OCI-LY3 (cell line): ENCODE measurements around the gene AHSG.

Experiments used
- H2AFZ ChIP-seq: fragments of 200-600, 300-600 bp; shearing (Covaris generic); 2 replicates; pipeline ENCODE4 v1.6.0; 2014; ENCODE audit warnings: antibody characterized with exemption, low read depth, low read length
- H3K27ac ChIP-seq: fragments of 200-600, 300-600 bp; sonication (generic); 2 replicates; pipeline ENCODE4 v1.5.1; 2014; ENCODE audit warnings: mild to moderate bottlenecking, low read length, moderate library complexity, mixed read lengths
- H3K27me3 ChIP-seq: fragments of 200-600, 300-600 bp; sonication (generic); 2 replicates; pipeline ENCODE4 v1.6.1; 2014; ENCODE audit warnings: low read depth, low read length, mixed read lengths
- H3K36me3 ChIP-seq: fragments of 200-600, 300-600 bp; sonication (generic); replicated peaks from 2 replicates; pipeline ENCODE3; 2014; ENCODE audit warnings: low read depth, low read length, mixed read lengths
- H3K4me1 ChIP-seq: fragments of 300-600, 200-600 bp; sonication (generic); 2 replicates; pipeline ENCODE4 v1.6.1; 2014; ENCODE audit warnings: low read length, mixed read lengths
- H3K4me2 ChIP-seq: fragments of 200-600, 300-600 bp; sonication (generic); 2 replicates; pipeline ENCODE4 v1.6.1; 2014; ENCODE audit warnings: low read length, mixed read lengths
- H3K4me3 ChIP-seq: fragments of 300-600, 200-600 bp; sonication (generic); 2 replicates; pipeline ENCODE4 v1.5.1; 2014; ENCODE audit warnings: antibody characterized with exemption, mild to moderate bottlenecking, low read length, moderate library complexity
- H3K79me2 ChIP-seq: fragments of 300-600, 200-600 bp; shearing (Covaris generic); 2 replicates; pipeline ENCODE4 v1.6.1; 2014; ENCODE audit warnings: mild to moderate bottlenecking, low read length, mixed read lengths
- H3K9ac ChIP-seq: fragments of 300-600, 200-600 bp; shearing (Covaris generic); 2 replicates; pipeline ENCODE4 v1.6.0; 2014; ENCODE audit warnings: mild to moderate bottlenecking, low read length, moderate library complexity
- H3K9me3 ChIP-seq: fragments of 200-600, 300-600 bp; shearing (Covaris generic); 2 replicates; pipeline ENCODE4 v1.6.1; 2014; ENCODE audit warnings: low read length, mixed read lengths; ENCODE audit not compliant: insufficient read depth
- H4K20me1 ChIP-seq: fragments of 200-600, 300-600 bp; sonication (generic); 2 replicates; pipeline ENCODE4 v1.6.1; 2016; ENCODE audit warnings: low read length, mixed read lengths; ENCODE audit not compliant: insufficient read depth
- EZH2phosphoT487 ChIP-seq: fragments of 200-600 bp; shearing (Covaris generic); IDR thresholded peaks from 2 replicates; pipeline ENCODE4 v1.6.1; 2018; ENCODE audit warnings: antibody characterized with exemption, mixed run types, low read depth
- TF ChIP-seq, protein P1 (sequence below): fragments of 200-600, 300-600 bp; sonication (generic); IDR thresholded peaks from 2 replicates; pipeline ENCODE4 v1.5.1; 2014; ENCODE audit warnings: antibody characterized with exemption, low read length, low read depth

The AHSG gene

DNA sequence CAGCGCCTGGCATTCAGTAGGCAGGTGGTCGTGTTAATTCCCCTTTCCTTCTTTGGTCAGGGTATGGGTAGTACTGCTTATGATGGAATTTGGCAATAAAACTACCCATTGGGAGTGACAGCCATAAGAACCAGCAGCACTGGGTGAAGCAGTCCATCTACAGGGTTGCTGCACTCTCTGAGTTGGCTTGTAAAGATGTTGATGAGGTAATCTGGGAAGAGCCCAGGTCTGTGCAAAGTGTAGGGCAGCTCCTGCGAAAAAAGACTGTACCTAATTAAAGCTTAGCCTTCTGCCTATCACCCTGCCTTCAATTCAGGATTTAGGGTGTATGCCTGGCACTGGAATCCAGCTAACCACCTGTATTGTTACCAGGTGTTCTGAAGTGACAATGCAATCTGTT lies 22.7 kb downstream of the AHSG start:
- Histone ChIP-seq H3K4me3 (no peak overlapping the region), H3K36me3 (no peaks in the 10 kb centered on the region), H3K79me2 (no peaks in the 10 kb centered on the region), H3K27me3 (peaks cover 17% of the 10 kb centered on the region), H4K20me1 (no peaks in the 10 kb centered on the region), H3K4me2 (no peak overlapping the region), H3K4me1 (no peaks in the 10 kb centered on the region), H3K9ac (no peak overlapping the region), H3K27ac (no peak overlapping the region), H3K9me3 (no peaks in the 10 kb centered on the region), H2AFZ (no peak overlapping the region)
- TF ChIP-seq EZH2phosphoT487, result no peak
- TF ChIP-seq, protein P1, sequence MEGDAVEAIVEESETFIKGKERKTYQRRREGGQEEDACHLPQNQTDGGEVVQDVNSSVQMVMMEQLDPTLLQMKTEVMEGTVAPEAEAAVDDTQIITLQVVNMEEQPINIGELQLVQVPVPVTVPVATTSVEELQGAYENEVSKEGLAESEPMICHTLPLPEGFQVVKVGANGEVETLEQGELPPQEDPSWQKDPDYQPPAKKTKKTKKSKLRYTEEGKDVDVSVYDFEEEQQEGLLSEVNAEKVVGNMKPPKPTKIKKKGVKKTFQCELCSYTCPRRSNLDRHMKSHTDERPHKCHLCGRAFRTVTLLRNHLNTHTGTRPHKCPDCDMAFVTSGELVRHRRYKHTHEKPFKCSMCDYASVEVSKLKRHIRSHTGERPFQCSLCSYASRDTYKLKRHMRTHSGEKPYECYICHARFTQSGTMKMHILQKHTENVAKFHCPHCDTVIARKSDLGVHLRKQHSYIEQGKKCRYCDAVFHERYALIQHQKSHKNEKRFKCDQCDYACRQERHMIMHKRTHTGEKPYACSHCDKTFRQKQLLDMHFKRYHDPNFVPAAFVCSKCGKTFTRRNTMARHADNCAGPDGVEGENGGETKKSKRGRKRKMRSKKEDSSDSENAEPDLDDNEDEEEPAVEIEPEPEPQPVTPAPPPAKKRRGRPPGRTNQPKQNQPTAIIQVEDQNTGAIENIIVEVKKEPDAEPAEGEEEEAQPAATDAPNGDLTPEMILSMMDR, result no peak

DNA sequence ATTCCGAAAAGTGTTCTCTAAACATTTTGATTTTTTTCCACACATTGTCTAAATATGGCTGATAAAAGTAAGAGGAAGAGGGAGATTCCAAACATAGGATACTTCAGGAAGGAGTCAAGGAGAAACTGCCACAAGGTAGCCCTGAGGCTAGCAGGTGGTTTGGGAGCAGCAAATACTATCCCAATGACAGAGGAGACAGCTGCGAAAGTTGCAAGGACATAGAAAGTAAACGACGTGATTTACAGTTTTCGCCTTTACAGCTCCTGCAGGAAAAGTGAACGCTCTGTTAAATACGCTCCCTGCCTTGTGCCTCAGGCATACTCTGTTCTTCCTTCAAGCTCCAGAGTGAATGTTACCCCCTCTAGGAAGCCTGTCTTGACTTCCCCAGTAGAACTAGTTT lies 23.7 kb downstream of the AHSG start:
- H3K79me2 ChIP-seq, result no peaks in the 10 kb centered on the region
- TF ChIP-seq EZH2phosphoT487, result no peak
- TF ChIP-seq, protein P1, result no peak
- peaks cover 21% of the 10 kb centered on the region for H3K27me3 ChIP-seq
- H3K9me3 ChIP-seq, result no peaks in the 10 kb centered on the region
- H3K4me3 ChIP-seq, result no peak overlapping the region
- no peak overlapping the region for H2AFZ ChIP-seq
- no peak overlapping the region for H3K9ac ChIP-seq
- H3K27ac ChIP-seq, result no peak overlapping the region
- H3K36me3 ChIP-seq, result no peaks in the 10 kb centered on the region
- H4K20me1 ChIP-seq, result no peaks in the 10 kb centered on the region
- no peaks in the 10 kb centered on the region for H3K4me1 ChIP-seq
- H3K4me2 ChIP-seq, result no peak overlapping the region

DNA sequence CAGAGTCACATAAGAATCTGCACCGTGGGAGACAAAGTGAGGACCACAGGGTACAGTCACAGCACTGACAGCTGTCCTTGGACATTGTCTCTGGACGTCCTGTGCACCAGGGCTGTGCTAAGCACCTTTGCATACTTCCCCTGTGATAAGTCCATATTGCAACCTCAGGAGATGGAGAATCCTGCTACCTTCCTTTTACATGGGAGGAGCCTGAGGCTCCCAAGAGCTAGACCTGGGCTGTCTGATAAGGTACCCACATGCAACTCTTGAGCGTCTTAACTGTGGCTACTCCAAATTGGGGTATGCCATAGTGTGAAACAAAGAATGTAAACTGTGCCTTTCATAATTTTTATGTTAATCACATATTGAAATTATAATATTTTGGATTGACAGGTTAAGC lies 24.8 kb downstream of the AHSG start:
- no peak for TF ChIP-seq EZH2phosphoT487
- TF ChIP-seq, protein P1, result no peak
- no peak overlapping the region for H2AFZ ChIP-seq
- no peaks in the 10 kb centered on the region for H3K4me1 ChIP-seq
- no peaks in the 10 kb centered on the region for H4K20me1 ChIP-seq
- H3K27me3 ChIP-seq, result peaks cover 31% of the 10 kb centered on the region
- no peak overlapping the region for H3K4me3 ChIP-seq
- no peak overlapping the region for H3K9ac ChIP-seq
- H3K9me3 ChIP-seq, result no peaks in the 10 kb centered on the region
- H3K36me3 ChIP-seq, result no peaks in the 10 kb centered on the region
- no peak overlapping the region for H3K4me2 ChIP-seq
- no peak overlapping the region for H3K27ac ChIP-seq
- no peaks in the 10 kb centered on the region for H3K79me2 ChIP-seq

DNA sequence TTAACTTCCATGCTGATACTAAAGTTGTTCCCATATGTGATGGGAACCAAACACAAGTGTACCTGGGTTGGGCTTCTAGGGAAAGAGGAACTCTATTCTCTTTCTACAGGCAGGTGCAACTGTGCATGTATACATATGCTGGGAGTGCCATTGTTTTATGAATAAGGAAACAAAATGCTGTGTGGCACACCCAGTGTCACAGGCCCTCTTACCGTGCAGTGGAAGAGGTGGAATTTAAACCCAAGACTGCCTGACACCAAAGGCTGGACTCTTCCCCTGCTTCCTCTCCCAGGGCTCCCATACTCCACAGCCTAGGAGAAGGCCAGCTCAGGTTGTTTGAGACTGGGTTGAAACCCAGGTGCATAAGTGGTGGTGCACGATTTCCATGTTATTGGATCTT lies 25.4 kb downstream of the AHSG start:
- no peak overlapping the region for H3K9ac ChIP-seq
- H3K36me3 ChIP-seq, result no peaks in the 10 kb centered on the region
- H3K27ac ChIP-seq, result no peak overlapping the region
- H2AFZ ChIP-seq, result no peak overlapping the region
- TF ChIP-seq, protein P1, result no peak
- no peak for TF ChIP-seq EZH2phosphoT487
- no peaks in the 10 kb centered on the region for H3K9me3 ChIP-seq
- no peaks in the 10 kb centered on the region for H3K79me2 ChIP-seq
- peaks cover 37% of the 10 kb centered on the region for H3K27me3 ChIP-seq
- H3K4me2 ChIP-seq, result no peak overlapping the region
- H3K4me3 ChIP-seq, result no peak overlapping the region
- no peaks in the 10 kb centered on the region for H4K20me1 ChIP-seq
- no peaks in the 10 kb centered on the region for H3K4me1 ChIP-seq
